GM21786 (cell line): ENCODE data around the gene ASMT.
"Not testable (repeated sequence)": the region's sequence is repeated elsewhere in the genome, so short reads cannot be mapped to it uniquely, and the experiment has no call there.

ENCODE experiments used
- ATAC-seq: cut with Tn5 transposase; IDR thresholded peaks from one replicate; pipeline ENCODE4 v1.9.1; 2021; ENCODE audit not compliant: unreplicated experiment

The ASMT gene

DNA sequence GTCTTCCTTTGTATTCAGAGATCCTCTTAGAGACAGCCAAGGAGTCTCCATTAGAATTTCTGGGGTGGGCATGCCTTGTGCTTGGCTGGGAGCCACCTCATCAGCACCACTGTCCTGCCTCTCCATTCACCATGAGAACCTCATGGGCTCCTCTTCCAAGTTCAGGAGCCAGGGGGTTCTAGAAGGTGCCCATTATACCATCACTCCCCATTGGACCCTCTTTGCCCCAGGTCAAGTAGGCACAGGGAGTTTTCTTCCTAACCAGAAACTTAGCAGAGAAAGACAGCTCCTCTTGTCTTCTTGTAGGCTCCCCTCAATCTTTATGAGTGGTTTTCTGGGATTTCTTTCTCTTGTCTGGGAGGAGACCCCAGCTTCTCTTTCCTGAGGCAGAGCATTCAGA, 31.1 kb downstream of the ASMT start:
- ATAC-seq, result no peak

DNA sequence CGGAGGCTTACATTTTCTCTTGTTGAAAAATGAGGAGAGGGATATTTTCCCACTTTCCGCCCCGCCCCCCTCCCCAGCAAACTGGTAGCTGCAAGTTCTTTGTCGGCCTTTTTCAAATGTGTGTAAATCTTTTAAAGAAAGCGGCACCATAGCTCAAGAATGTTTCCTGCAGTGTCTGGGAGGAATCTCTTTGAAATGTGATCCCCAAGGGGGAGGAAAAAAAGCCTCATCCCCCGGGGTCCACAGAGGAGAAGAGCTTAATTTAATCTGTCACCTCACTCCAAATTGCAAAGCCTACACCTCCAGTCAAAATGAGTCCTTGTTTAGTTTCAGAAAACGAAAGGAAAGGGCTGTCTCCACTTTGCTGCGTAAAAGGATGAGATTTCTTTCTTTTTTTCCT, 34.8 kb downstream of the ASMT start:
- ATAC-seq, result no peak

DNA sequence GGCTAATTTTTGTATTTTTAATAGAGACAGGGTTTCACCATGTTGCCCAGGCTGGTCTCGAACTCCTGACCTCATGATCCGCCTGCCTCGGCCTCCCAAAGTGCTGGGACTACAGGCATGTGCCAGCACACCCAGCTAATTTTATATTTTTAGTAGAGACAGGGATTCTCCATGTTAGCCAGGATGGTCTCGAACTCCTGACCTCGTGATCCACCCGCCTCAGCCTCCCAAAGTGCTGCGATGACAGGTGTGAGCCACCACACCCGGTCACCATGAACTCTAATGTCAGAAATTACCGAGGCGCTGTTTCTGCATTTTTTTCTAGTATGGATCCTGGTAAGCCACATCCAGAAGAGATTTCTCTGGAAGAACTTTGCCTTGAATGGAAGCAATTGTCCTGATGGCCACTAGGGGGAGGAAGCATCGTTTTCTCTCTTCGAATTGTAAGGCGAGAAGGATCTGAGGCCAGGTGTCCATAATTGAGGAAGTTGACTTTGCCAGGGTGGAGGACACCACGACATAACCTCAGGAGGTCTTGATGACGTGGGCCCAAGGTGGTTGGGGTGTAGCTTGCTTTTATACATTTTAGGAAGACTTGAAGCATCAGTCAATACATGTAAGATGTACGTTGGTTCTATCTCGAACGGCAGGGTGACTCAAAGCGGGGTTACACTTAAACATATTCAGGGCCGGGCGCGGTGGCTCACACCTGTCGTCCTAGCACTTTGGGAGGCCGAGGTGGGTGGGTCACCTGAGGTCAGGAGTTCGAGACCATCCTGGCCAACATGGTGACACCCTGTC, 37.4 kb downstream of the ASMT start:
- not testable (repeated sequence) for ATAC-seq

DNA sequence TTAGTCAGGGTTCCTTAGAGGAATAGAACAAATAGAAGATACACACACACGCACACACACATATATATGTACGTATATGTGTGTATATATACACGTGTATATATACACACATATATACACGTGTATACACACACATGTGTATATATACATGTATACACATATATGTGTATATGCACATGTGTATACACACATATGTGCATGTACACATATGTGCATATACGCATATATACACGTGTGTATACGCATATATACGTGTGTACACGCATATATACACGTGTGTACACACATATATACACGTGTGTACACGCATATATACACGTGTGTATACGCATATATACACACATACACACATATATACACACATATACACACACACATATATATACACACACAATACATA, 41.5 kb downstream of the ASMT start:
- no peak for ATAC-seq

DNA sequence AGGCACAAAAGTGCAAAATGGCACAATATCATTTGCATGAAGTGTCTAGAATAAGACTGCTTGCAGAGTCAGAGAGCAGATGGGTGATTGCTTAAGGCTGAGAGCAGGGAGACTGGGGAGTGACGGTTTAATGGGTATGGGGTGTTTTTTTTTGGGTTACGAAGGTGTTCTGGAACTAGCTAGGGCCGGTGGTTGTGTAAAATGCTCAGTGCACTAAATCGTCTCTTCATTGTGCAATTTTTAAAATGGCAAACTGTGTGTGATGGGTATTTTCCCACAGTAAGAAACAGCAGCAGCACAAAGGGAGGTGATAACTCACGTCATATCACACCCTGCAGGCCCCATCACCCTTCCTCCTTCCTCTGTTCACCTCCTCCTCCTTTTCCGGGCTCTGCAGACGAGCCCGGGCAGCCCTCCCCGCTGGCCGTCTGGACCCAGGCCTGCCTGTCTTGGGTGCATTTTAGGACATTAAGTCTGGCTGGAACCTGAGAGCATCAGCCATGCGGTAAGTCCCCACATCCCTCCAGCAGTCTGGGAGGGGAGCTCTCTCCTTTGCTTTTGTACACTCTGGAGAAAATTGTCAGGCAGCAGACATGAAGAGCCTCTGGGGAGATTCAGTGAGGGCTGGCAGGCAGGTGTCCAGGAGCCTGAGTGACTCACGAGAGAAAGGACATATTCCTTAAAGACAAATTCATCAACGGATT, 42.7 kb downstream of the ASMT start:
- peak; percentile 91 for ATAC-seq

DNA sequence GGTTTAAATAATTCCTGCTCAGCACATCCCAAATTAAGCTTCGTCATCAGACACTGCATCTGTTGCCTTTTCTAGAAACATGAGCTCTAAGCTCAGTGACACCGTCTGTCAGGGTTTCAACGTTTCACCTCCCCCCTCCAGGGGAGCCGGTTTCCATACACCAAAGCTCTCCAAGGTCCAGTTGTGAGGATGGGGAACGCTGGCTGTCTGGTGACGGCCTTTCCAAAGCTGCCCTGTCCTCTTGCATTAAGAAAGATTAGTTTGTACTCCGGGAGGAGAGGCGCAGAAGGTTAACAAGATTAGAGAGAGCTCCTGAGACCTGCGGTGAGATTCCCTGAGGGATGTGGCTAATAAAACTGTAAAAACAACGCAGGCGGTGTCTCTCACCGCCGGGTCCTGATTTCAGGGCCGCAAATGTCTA, 43.2 kb downstream of the ASMT start:
- ATAC-seq, result peak; percentile 14

DNA sequence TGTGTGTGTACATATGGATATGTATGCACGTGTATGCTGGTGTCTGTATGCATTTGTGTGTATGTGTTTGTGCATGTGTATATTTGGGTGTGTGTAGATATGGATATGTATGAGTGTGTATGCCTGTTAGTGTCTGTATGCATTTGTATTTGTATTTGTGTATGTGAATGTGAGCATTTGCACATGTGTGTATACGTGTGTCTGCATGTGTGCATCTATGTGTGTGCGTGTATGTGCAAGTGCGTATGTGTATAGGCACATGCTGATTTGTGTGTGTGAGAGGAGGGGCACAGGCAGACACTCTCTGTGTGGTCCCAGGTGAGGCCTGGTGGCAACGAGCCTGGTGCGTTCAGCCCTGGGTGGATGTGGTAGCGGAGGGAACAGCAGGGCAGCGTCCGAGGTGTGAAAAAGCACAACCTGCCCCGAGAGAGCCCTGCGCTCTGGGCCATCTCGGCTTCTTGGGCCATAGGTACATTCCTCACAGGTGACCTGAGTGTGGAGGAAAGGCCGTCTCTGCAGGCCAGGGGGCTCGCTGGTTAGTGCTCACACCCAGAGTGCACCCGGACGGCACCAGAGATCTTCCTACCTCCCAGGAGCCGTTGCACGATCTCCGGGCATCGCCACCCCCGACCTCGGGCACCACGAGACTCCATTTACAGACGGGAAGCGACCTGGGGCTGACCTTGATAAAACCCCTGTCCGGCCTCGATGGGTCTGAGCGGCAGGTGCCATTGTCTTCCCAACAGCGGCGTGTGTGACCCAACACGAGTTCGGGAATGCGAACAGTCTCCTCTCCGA, 45.0 kb downstream of the ASMT start:
- ATAC-seq, result no peak

DNA sequence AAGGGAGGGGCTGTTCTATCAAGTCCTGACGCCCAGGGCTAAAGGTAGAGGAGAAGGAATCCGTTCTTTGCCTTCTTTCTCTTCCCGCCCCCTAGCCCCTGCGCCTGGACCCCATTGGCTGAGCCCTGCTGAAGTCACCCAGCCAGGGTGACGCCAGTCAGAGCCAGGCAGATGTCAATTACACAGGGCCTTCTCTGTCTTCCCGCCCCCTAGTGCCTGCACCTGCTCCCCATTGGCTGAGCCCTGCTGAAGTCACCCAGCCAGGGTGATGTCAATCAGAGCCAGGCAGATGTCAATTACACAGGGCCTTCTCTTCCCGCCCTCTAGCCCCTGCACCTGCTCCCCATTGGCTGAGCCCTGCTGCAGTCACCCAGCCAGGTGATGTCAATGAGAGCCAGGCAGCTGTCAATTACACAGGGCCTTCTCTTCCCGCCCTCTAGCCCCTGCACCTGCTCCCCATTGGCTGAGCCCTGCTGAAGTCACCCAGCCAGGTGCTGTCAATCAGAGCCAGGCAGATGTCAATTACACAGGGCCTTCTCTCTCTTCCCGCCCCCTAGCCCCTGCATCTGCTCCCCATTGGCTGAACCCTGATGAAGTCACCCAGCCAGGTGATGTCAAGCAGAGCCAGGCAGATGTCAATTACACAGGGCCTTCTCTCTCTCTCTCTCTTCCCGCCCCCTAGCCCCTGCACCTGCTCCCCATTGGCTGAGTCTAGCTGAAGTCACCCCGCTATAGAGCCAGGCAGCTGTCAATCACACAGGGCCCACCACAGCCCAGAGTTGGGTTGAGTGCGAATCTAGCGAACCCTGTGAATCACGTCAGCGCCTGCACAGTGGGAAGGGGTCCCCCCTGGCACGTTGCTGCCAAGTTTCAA, 46.4 kb downstream of the ASMT start:
- no peak for ATAC-seq

DNA sequence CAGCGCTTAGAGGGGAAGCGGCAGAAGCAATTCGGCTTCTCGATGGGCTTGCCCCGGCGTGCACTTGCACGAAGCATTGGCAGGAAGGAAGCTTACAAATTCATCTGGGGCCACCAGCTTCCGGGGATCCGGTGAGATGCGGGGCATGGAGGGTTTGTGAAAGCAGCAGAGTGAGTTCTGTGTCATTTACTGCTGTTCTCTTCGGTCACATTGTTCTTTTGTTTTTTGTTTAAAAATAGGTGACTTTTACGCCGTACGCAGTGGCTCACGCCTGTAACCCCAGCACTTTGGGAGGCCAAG, 47.0 kb downstream of the ASMT start:
- ATAC-seq, result no peak

DNA sequence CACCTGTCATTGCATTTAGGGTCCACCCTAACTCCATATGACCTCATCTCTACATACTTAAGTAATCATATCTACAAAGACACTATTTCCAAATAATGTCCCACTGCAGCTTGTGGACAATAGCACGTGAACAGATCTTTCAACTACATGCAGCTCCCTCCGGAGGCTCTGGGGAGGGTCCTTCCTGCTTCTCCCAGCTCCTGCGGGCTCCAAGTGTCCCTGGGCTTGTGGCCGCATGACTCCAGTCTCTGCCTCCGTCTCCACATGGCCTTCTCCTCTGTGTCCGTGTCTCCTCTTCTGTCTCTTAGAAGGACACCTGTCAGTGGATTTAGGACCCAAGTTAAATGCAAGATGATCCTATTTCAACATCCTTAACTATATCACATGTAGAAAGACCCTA, 52.7 kb downstream of the ASMT start:
- ATAC-seq, result no peak

DNA sequence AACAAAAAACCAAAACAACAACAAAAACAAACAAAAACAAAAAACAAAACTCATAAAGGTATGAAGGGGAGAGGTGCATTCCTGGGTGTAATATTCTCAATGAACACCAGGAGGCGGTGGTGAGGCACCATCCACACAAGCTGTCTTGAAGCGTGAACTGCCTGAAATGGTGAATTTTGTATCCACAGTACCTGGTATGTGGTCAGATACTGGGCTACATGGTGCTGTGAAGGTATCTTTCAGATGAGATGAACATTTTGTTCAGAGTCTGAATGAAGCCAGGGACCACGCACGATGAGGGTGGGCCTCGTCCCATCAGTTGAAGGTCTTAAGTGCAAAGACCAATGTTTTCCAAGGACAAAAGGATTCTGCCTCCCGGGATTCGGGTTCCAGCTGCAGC, 58.5 kb downstream of the ASMT start:
- no peak for ATAC-seq

DNA sequence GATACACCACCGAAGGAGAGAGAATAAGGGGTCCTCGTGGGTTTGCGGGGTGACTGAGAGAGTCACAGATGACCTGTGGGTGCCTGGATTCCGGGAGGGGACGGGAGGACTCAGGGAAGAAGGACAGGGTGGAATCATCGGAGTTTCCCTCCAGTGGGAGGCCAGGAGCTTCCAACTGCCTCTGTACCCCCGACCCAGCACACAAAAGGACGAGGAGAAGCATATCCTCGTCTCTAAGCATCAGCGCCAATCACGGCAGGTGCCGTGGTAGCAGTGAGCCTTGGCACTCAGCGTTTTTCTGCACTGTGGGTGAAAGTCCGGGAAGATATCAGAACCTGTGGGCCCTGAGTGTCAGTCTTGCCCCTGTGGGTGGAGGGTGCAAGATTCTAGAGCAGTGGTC, 62.0 kb downstream of the ASMT start:
- ATAC-seq, result no peak

DNA sequence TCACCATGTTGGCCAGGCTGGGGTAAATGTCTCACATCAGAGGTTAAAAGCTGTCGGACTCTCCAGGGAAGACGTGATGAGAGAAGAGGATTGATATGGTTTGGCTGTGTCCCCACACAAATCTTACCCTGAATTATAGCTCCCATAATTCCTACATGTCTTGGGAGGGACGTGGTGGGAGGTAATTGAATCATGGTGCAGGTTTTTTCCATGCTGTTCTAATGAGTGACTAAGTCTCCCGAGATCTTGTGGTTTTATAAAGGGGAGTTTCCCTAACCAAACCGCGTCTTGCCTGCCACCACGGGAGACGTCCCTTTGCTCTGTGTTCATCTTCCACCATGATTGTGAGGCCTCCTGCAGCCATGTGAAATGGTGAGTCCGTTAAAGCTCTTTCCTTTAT, 64.4 kb downstream of the ASMT start:
- ATAC-seq, result peak; percentile 45

DNA sequence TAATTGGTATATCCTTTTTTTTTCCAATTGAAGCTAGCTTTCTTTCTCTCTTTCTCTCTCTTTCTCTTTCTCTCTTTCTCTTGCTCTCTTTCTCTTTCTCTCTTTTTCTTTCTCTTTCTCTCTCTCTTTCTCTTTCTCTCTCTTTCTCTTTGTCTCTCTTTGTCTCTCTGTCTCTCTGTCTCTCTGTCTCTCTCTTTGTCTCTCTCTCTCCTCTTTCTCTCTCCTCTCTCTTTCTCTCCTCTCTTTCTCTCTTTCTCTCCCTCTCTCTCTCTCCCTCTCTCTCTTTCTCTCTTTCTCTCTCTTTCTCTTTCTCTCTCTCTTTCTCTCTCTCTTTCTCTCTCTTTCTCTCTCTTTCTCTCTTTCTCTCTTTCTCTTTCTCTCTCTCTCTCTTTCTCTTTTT, 66.6 kb downstream of the ASMT start:
- no peak for ATAC-seq

DNA sequence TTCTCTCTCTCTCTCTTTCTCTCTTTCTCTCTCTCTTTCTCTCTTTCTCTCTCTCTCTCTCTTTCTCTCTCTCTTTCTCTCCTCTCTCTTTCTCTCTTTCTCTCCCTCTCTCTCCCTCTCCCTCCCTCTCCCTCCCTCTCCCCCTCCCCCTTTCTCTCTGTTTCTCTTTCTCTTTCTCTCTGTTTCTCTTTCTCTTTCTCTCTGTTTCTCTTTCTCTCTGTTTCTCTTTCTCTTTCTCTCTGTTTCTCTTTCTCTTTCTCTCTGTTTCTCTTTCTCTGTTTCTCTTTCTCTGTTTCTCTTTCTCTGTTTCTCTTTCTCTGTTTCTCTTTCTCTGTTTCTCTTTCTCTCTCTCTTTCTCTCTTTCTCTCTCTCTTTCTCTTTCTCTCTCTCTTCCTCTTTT, 67.0 kb downstream of the ASMT start:
- not testable (repeated sequence) for ATAC-seq

DNA sequence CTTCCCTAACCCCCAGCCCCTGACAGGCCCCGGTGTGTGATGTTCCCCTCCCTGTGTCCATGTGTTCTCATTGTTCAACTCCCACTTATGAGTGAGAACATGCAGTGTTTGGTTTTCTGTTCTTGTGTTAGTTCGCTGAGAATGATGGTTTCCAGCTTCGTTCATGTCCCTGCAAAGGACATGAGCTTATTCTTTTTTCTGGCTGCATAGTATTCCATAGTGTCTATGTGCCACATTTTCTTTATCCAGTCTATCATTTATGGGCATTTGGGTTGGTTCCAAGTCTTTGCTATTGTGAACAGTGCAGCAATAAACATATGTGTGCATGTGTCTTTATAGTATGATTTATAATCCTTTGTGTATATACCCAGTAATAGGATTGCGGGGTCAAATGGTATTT, 67.6 kb downstream of the ASMT start:
- not testable (repeated sequence) for ATAC-seq

DNA sequence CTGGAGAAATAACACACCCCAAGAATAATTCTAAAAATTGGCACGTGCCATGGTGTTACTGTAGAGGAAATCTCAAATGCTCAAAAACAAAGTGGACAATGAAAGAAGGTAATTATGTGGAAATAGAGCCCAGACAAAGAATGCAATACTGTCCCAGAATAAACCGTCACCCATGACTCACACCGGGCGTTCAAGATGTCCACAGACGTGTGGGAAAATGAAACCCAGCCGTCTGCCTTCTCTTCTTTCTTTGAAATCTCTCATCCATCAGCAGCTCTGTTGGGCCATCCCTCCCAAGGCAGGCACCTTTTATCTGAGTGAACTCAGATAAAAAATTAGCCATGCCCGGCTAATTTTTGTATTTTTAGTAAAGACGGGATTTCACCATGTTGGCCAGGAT, 70.0 kb downstream of the ASMT start:
- not testable (repeated sequence) for ATAC-seq

DNA sequence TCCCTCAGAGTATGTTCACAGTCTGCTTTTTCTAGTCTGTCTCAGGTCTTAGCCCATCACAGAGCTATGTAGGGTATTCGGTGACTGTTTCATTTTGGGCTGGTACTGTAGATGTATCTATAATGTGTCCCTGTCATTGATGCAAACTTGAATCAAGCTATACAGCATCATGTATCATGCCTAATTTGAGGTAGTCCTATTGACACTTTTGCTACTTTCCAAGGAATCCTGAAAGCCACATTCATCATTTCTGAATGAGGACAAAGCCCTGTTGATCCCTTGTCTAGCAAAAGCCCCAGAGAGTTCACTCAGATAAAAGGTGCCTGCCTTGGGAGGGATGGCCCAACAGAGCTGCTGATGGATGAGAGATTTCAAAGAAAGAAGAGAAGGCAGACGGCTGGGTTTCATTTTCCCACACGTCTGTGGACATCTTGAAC, 70.6 kb downstream of the ASMT start:
- ATAC-seq, result not testable (repeated sequence)

DNA sequence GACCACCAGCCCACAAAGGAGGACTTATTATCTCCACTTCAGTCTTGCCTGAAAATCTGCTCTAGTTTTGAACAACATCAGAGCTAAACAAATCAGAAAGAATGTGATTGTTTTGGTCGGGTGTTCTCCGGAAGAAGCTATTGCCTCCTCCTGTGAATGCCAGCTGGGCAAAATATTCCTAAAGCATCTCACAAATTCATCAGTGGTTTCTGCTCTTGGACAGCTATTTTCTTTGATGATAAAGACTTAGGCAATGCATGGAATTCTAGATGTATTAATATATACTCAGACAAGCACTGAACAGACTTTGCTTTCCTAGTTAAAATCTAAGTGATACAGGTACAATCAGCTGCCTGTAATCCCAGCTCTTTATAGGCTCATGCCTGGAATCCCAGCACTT, 71.8 kb downstream of the ASMT start:
- no peak for ATAC-seq
